HEK293 (cell line): Measurements from ENCODE around the gene MRPS6.

ENCODE experiments used
- CTCF ChIA-PET: fragments of 350-600 bp; formaldehyde crosslinking; extraction: SDS; loops from one replicate; lab custom pipeline; 2021; ENCODE audit warnings: antibody characterized with exemption; lab: Yijun Ruan, JAX
- POLR2A ChIA-PET: fragments of 300-600 bp; formaldehyde crosslinking; extraction: SDS; loops from one replicate; lab custom pipeline; 2020; ENCODE audit warnings: antibody characterized with exemption, inconsistent platforms; lab: Yijun Ruan, JAX
- H3K27ac ChIP-seq: fragments of 200-500 bp; sonication (Bioruptor generic); 2 replicates; pipeline ENCODE4 v1.5.1; 2014; ENCODE audit warnings: low read depth, low read length, control low read depth, inconsistent platforms; ENCODE audit errors: extremely low read depth
- H3K36me3 ChIP-seq, 2 experiments: fragments of 200-500 bp in 1 of 2; sonication (Bioruptor generic) in 1 of 2; 1 replicate in 1 of 2; 2 replicates in 1 of 2; pipeline ENCODE4 v1.5.1; 2014 to 2017; ENCODE audit warnings: inconsistent platforms in 2 of 2, low read length in 2 of 2; ENCODE audit not compliant: control insufficient read depth in 2 of 2, insufficient read depth in 1 of 2
- H3K4me1 ChIP-seq: fragments of 200-500 bp; sonication (Bioruptor generic); 2 replicates; pipeline ENCODE4 v1.5.1; 2014; ENCODE audit warnings: mild to moderate bottlenecking, low read length, inconsistent platforms; ENCODE audit not compliant: control insufficient read depth, insufficient read depth
- H3K4me3 ChIP-seq: 2 replicates; pipeline ENCODE4 v1.5.1; 2011; ENCODE audit warnings: low read depth, mild to moderate bottlenecking, control low read depth, low read length, moderate library complexity
- H3K9me3 ChIP-seq: fragments of 200-500 bp; sonication (Bioruptor generic); 2 replicates; pipeline ENCODE4 v1.5.1; 2014; ENCODE audit warnings: low read depth, low read length, inconsistent platforms; ENCODE audit not compliant: control insufficient read depth, insufficient read depth
- ATF2 ChIP-seq: fragments of 450-650 bp; formaldehyde crosslinking; IDR thresholded peaks from 2 replicates; pipeline ENCODE4 v1.5.1; 2016; ENCODE audit warnings: missing biosample characterization, missing genetic modification characterization, low read depth
- INSM2 ChIP-seq: fragments of 450-650 bp; formaldehyde crosslinking; IDR thresholded peaks from 2 replicates; pipeline ENCODE4 v1.5.1; 2016; ENCODE audit warnings: missing biosample characterization, missing genetic modification characterization
- KLF8 ChIP-seq: fragments of 450-650 bp; formaldehyde crosslinking; IDR thresholded peaks from 2 replicates; pipeline ENCODE4 v1.5.1; 2016; ENCODE audit warnings: missing biosample characterization, missing genetic modification characterization
- PATZ1 ChIP-seq: fragments of 450-650 bp; formaldehyde crosslinking; IDR thresholded peaks from 2 replicates; pipeline ENCODE4 v1.5.1; 2016; ENCODE audit warnings: missing biosample characterization, missing genetic modification characterization
- PRDM1 ChIP-seq: fragments of 450-650 bp; formaldehyde crosslinking; IDR thresholded peaks from 2 replicates; pipeline ENCODE4; 2016; ENCODE audit warnings: missing biosample characterization, missing genetic modification characterization
- SALL2 ChIP-seq: fragments of 450-650 bp; formaldehyde crosslinking; IDR thresholded peaks from 2 replicates; pipeline ENCODE4 v1.5.0; 2017; ENCODE audit warnings: missing biosample characterization, mild to moderate bottlenecking, missing genetic modification characterization, borderline replicate concordance
- SCRT2 ChIP-seq: fragments of 450-650 bp; formaldehyde crosslinking; IDR thresholded peaks from 2 replicates; pipeline ENCODE4 v1.5.1; 2016; ENCODE audit warnings: missing biosample characterization, missing genetic modification characterization
- SETDB1 ChIP-seq: IDR thresholded peaks from one replicate; pipeline ENCODE4 v1.6.1; 2017; ENCODE audit warnings: mild to moderate bottlenecking, low read length, moderate library complexity, mixed read lengths; ENCODE audit not compliant: insufficient read length
- SP2 ChIP-seq: fragments of 450-650 bp; formaldehyde crosslinking; IDR thresholded peaks from 2 replicates; pipeline ENCODE4 v1.5.1; 2016; ENCODE audit warnings: missing biosample characterization, missing genetic modification characterization
- TRIM28 ChIP-seq: IDR thresholded peaks from 2 replicates; pipeline ENCODE4 v1.6.1; 2011; ENCODE audit warnings: low read length, control low read depth, borderline replicate concordance
- ZBTB1 ChIP-seq: fragments of 450-650 bp; formaldehyde crosslinking; IDR thresholded peaks from 2 replicates; pipeline ENCODE4 v1.5.1; 2016; ENCODE audit warnings: missing biosample characterization, missing genetic modification characterization
- ZBTB26 ChIP-seq: fragments of 450-650 bp; formaldehyde crosslinking; optimal IDR thresholded peaks from 2 replicates; pipeline ENCODE3; 2016; ENCODE audit warnings: missing biosample characterization, mild to moderate bottlenecking, missing genetic modification characterization
- ZIC2 ChIP-seq: fragments of 450-650 bp; formaldehyde crosslinking; IDR thresholded peaks from 2 replicates; pipeline ENCODE4 v1.5.1; 2016; ENCODE audit warnings: missing biosample characterization, missing genetic modification characterization
- ZNF114 ChIP-seq: fragments of 450-650 bp; formaldehyde crosslinking; IDR thresholded peaks from 2 replicates; pipeline ENCODE4 v1.5.0; 2017; ENCODE audit warnings: missing biosample characterization, missing genetic modification characterization
- ZNF174 ChIP-seq: fragments of 450-650 bp; formaldehyde crosslinking; IDR thresholded peaks from 2 replicates; pipeline ENCODE4 v1.5.0; 2017; ENCODE audit warnings: missing biosample characterization, mild to moderate bottlenecking, missing genetic modification characterization
- ZNF175 ChIP-seq: fragments of 450-650 bp; formaldehyde crosslinking; IDR thresholded peaks from 2 replicates; pipeline ENCODE4 v1.5.1; 2016; ENCODE audit warnings: missing biosample characterization, missing genetic modification characterization
- ZNF433 ChIP-seq: fragments of 450-650 bp; formaldehyde crosslinking; IDR thresholded peaks from 2 replicates; pipeline ENCODE4 v1.5.1; 2016; ENCODE audit warnings: missing biosample characterization, missing genetic modification characterization, low read depth
- ZNF501 ChIP-seq: fragments of 450-650 bp; formaldehyde crosslinking; IDR thresholded peaks from 2 replicates; pipeline ENCODE4 v1.5.1; 2016; ENCODE audit warnings: missing biosample characterization, missing genetic modification characterization
- ZNF529 ChIP-seq: fragments of 450-650 bp; formaldehyde crosslinking; IDR thresholded peaks from 2 replicates; pipeline ENCODE4 v1.5.1; 2017; ENCODE audit warnings: missing genetic modification characterization, missing biosample characterization; ENCODE audit not compliant: insufficient replicate concordance
- ZNF558 ChIP-seq: fragments of 450-650 bp; formaldehyde crosslinking; IDR thresholded peaks from 2 replicates; pipeline ENCODE4 v1.5.1; 2016; ENCODE audit warnings: missing biosample characterization, missing genetic modification characterization
- ZNF561 ChIP-seq: fragments of 450-650 bp; IDR thresholded peaks from 2 replicates; pipeline ENCODE4 v1.5.1; 2018; ENCODE audit warnings: missing biosample characterization, missing genetic modification characterization, borderline replicate concordance
- ZNF639 ChIP-seq: fragments of 450-650 bp; formaldehyde crosslinking; IDR thresholded peaks from 2 replicates; pipeline ENCODE4 v1.5.1; 2016; ENCODE audit warnings: missing biosample characterization, missing genetic modification characterization
- ZNF645 ChIP-seq: fragments of 450-650 bp; formaldehyde crosslinking; IDR thresholded peaks from 2 replicates; pipeline ENCODE4; 2016; ENCODE audit warnings: missing biosample characterization, missing genetic modification characterization
- ZNF692 ChIP-seq: fragments of 450-650 bp; formaldehyde crosslinking; IDR thresholded peaks from 2 replicates; pipeline ENCODE4 v1.5.1; 2016; ENCODE audit warnings: missing biosample characterization, missing genetic modification characterization
- ZNF837 ChIP-seq: fragments of 450-650 bp; formaldehyde crosslinking; IDR thresholded peaks from 2 replicates; pipeline ENCODE4 v1.5.1; 2016; ENCODE audit warnings: missing biosample characterization, missing genetic modification characterization
- ZNF843 ChIP-seq: fragments of 450-650 bp; formaldehyde crosslinking; IDR thresholded peaks from 2 replicates; pipeline ENCODE4 v1.5.1; 2016; ENCODE audit warnings: missing biosample characterization, missing genetic modification characterization

Gene MRPS6

GRCh38 chr21:34158866-34159835, 85.8 kb downstream of the MRPS6 start (continued):
- TF ChIP-seq ZNF692 (tag by site-specific recombination) (no peak), ATF2 (no peak), SP2 (tag by site-specific recombination) (no peak), ZNF558 (tag by site-specific recombination) (no peak), INSM2 (no peak), ZNF645 (tag by site-specific recombination) (no peak), PRDM1 (tag by site-specific recombination) (no peak), KLF8 (tag by site-specific recombination) (no peak)
- TF ChIP-seq, all 188 proteins: peak for 0

- Histone ChIP-seq H3K9me3 (no peaks in the 10 kb centered on the region; the same call in 1 of the 2 replicates), H3K4me1 (no peaks in the 10 kb centered on the region), H3K36me3 (no peaks in the 10 kb centered on the region), H3K27ac (no peak overlapping the region), H3K4me3 (no peak overlapping the region)
- CTCF ChIA-PET, result no interaction called here
- POLR2A ChIA-PET, result no interaction called here
- TF ChIP-seq ZNF175 (tag by site-specific recombination), result no peak
- TF ChIP-seq ZNF837, result no peak
- TF ChIP-seq PRDM1 (tag by site-specific recombination), result no peak
- no peak for TF ChIP-seq ZNF561 (tag by site-specific recombination)
- no peak for TF ChIP-seq PATZ1 (tag by site-specific recombination)
- TF ChIP-seq ZNF529 (tag by site-specific recombination), result peak; percentile 19
- TF ChIP-seq SALL2 (tag by site-specific recombination), result no peak
- no peak for TF ChIP-seq SCRT2 (tag by site-specific recombination)
- TF ChIP-seq ZNF114 (tag by site-specific recombination), result no peak
- TF ChIP-seq ZBTB26 (tag by site-specific recombination), result no peak
- TF ChIP-seq ZNF501, result no peak
- TF ChIP-seq ZNF843, result no peak
- TF ChIP-seq SETDB1, result peak; percentile 89
- no peak for TF ChIP-seq ZIC2 (tag by site-specific recombination)
- no peak for TF ChIP-seq ZNF433 (tag by site-specific recombination)
- TF ChIP-seq ZNF174 (tag by site-specific recombination), result no peak
- peak; percentile 80; the same call in 1 of the 2 replicates for TF ChIP-seq TRIM28
- TF ChIP-seq ZNF639 (tag by site-specific recombination), result no peak
- TF ChIP-seq ZBTB1 (tag by site-specific recombination), result no peak
Observed at GRCh38 chr21:34166468-34166867, 93.1 kb downstream of the MRPS6 start.
